IPS DF 6.9 (cell line): ENCODE measurements around the gene PRLR.
"Not testable (repeated sequence)": the region's sequence is repeated elsewhere in the genome, so short reads cannot be mapped to it uniquely, and the experiment has no call there.

Source experiments
- DNase-seq: peaks from one replicate; pipeline ENCODE4 v3.0.0-alpha.2; 2013; ENCODE audit warnings: low read depth, low spot score
- H3K27ac ChIP-seq: one replicate; pipeline ENCODE4 v1.5.1; 2013; ENCODE audit warnings: low read length, control low read depth
- H3K27me3 ChIP-seq: 2 replicates; pipeline ENCODE4 v1.6.1; 2013; ENCODE audit warnings: mild to moderate bottlenecking, low read length; ENCODE audit not compliant: control insufficient read depth, insufficient read depth
- H3K36me3 ChIP-seq: 2 replicates; pipeline ENCODE4 v1.6.1; 2013; ENCODE audit warnings: low read length; ENCODE audit not compliant: control insufficient read depth, insufficient read depth
- H3K4me1 ChIP-seq: 2 replicates; pipeline ENCODE4 v1.6.1; 2013; ENCODE audit warnings: low read length; ENCODE audit not compliant: control insufficient read depth, insufficient read depth
- H3K4me3 ChIP-seq: 2 replicates; pipeline ENCODE4 v1.5.1; 2013; ENCODE audit warnings: mild to moderate bottlenecking, low read length
- H3K9me3 ChIP-seq: 2 replicates; pipeline ENCODE4 v1.6.1; 2013; ENCODE audit warnings: low read length, inconsistent platforms; ENCODE audit not compliant: control insufficient read depth, insufficient read depth
- WGBS: extraction: QIAGEN DNeasy Blood & Tissue Kit; methylation state at CpG from one replicate; pipeline ENCODE4 v1.1.7; 2013; ENCODE audit warnings: mixed read lengths, missing lambda C conversion rate; ENCODE audit not compliant: insufficient read length, insufficient coverage; 5-methylcytosine and 5-hydroxymethylcytosine counted together

PRLR gene

GRCh38 chr5:35197351-35197750, 32.9 kb downstream of the PRLR start:
- no peak for DNase-seq
- H3K4me3 ChIP-seq: no peak overlapping the region
- no peaks in the 10 kb centered on the region for H3K27me3 ChIP-seq
- H3K4me1 ChIP-seq: no peaks in the 10 kb centered on the region
- no peak overlapping the region for H3K27ac ChIP-seq
- H3K9me3 ChIP-seq: no peaks in the 10 kb centered on the region
- no CpG with 5 or more reads among the region's 3 CpGs for WGBS
- no peaks in the 10 kb centered on the region for H3K36me3 ChIP-seq

- no CpG with 5 or more reads among the region's 5 CpGs for WGBS
- Histone ChIP-seq H3K4me3 (no peak overlapping the region), H3K27me3 (no peaks in the 10 kb centered on the region), H3K36me3 (no peaks in the 10 kb centered on the region), H3K27ac (no peak overlapping the region), H3K4me1 (no peaks in the 10 kb centered on the region), H3K9me3 (no peaks in the 10 kb centered on the region)
- no peak for DNase-seq
Measured at GRCh38 chr5:35195472-35195852, 34.8 kb downstream of the PRLR start.

DNA sequence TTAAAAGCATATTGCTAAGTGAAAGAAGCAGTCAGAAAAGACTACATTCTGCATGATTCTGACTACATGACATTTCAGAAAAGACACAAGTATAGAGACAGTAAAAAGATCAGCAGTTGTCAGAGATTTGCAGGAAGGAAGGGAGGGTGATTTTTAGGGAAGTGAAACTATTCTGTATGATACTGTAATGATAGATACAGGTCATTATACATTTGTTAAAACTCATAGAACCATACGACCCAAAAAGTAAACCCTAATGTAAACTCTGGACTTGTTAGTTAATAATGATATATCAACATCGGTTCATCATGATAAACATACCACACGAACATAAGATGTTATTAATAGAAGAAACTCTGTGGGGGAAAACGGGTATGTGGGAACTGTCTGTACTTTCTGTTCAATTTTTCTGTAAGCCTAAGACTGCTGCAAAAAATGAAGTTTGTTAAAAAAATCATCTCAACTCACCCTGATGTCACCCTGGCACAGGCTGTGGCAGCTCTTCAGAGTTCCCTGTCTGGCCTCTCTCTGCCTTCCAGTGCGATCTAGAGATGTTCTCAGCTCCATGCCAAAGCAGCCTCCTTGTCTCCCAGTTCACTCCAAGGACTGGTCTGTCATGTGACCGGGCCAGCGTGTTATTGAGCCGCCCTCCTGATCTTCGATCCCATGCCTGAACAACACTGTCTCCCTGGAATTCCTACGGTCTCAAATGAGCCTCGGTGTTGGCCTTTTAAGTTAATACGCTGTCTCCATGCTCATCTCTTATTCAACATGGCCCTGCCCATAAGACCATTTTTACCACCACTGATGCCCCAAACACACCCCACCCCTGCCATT, 35.4 kb downstream of the PRLR start:
- H3K9me3 ChIP-seq: no peaks in the 10 kb centered on the region
- no peaks in the 10 kb centered on the region for H3K4me1 ChIP-seq
- H3K27ac ChIP-seq: no peak overlapping the region
- H3K36me3 ChIP-seq: no peaks in the 10 kb centered on the region
- H3K27me3 ChIP-seq: no peaks in the 10 kb centered on the region
- no CpG with 5 or more reads among the region's 12 CpGs for WGBS
- no peak overlapping the region for H3K4me3 ChIP-seq
- DNase-seq: no peak

DNA sequence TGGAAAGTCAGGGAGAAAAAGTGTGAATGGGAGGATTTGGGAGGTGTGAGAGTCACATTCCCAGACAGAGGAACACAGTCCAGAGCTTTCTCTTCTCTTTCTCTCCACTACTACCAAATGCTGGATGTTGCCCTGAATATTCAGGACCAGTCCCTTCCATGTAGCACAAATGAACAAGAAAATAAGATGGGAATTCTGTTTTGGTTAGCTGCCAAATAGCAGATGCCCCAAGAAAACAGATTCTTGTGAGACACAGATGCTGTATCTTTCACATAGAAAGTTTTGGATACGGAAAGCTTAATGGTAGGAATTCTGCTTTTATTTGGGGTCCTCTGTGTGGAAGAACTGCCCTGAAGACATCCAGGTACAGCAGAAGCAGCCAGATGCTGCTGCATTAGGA, 37.8 kb downstream of the PRLR start:
- no peak for DNase-seq
- Histone ChIP-seq H3K27me3 (no peaks in the 10 kb centered on the region), H3K4me1 (no peaks in the 10 kb centered on the region), H3K9me3 (no peaks in the 10 kb centered on the region), H3K27ac (no peak overlapping the region), H3K36me3 (no peaks in the 10 kb centered on the region), H3K4me3 (no peak overlapping the region)
- WGBS: no CpG with 5 or more reads among the region's 1 CpG

DNA sequence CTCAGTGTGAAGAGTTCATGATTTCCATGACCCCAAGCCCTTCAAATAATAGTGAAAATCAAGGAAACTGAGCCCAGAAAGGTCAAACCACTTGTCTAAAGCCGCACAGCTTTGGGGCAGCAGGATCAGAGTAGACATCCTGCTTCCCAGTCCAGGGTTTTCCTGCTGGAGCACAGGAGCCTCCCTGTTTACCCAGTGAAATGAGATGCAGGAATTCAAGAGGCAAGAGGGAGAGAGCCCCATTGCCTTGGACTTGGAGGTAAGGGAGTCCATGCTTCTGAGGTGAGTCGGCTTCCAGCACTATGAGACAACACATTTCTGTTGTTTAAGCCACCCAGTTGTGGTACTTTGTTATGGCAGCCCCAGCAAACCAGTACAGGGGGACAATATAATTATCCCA, 40.5 kb downstream of the PRLR start:
- H3K27ac ChIP-seq, H3K36me3 ChIP-seq, H3K9me3 ChIP-seq, H3K27me3 ChIP-seq, DNase-seq, H3K4me1 ChIP-seq, H3K4me3 ChIP-seq: not testable (repeated sequence)
- WGBS: no CpG with 5 or more reads among the region's 2 CpGs

GRCh38 chr5:35188031-35188457, 42.2 kb downstream of the PRLR start:
- Histone ChIP-seq H3K36me3 (no peaks in the 10 kb centered on the region), H3K4me1 (peaks cover 2% of the 10 kb centered on the region; the same call in 1 of the 2 replicates), H3K4me3 (no peak overlapping the region), H3K9me3 (no peaks in the 10 kb centered on the region), H3K27ac (no peak overlapping the region), H3K27me3 (no peaks in the 10 kb centered on the region)
- no peak for DNase-seq
- WGBS: no CpG with 5 or more reads among the region's 9 CpGs

DNA sequence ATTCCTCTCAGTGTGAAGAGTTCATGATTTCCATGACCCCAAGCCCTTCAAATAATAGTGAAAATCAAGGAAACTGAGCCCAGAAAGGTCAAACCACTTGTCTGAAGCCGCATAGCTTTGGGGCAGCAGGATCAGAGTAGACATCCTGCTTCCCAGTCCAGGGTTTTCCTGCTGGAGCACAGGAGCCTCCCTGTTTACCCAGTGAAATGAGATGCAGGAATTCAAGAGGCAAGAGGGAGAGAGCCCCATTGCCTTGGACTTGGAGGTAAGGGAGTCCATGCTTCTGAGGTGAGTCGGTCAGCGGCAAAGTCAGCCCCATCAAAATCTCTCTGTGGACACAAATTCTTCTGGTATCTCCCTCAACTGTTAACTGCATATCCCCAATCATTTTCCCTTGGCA, 42.7 kb downstream of the PRLR start:
- not testable (repeated sequence) for DNase-seq, H3K36me3 ChIP-seq, H3K4me3 ChIP-seq, H3K27ac ChIP-seq, H3K9me3 ChIP-seq, H3K27me3 ChIP-seq, H3K4me1 ChIP-seq
- no CpG with 5 or more reads among the region's 3 CpGs for WGBS

DNA sequence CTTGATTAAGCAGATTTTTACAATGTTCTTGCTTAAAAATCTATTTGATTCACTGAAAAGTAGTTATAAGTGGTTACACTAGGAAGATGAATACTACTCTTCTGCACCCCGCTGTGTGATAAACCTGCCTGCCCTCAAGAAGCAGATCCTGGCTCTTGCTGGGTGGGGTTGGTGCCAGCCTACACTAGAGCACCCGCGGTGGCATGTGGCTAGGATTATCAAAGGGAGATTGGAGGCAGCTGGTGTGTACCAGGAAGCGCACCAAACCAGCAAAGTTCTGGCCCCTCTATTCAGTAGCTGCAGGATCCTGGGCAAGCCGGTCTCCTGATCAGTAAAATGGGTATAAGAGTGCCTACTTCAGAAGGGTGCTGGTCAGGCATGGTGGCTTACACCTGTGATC, 43.5 kb downstream of the PRLR start:
- no peaks in the 10 kb centered on the region for H3K27me3 ChIP-seq
- no peak overlapping the region for H3K27ac ChIP-seq
- no peaks in the 10 kb centered on the region for H3K9me3 ChIP-seq
- no peak overlapping the region for H3K4me3 ChIP-seq
- no CpG with 5 or more reads among the region's 5 CpGs for WGBS
- H3K36me3 ChIP-seq: no peaks in the 10 kb centered on the region
- H3K4me1 ChIP-seq: peaks cover 3% of the 10 kb centered on the region; the same call in 1 of the 2 replicates
- DNase-seq: no peak

- Histone ChIP-seq H3K27me3 (no peaks in the 10 kb centered on the region), H3K36me3 (no peaks in the 10 kb centered on the region)
- no CpG with 5 or more reads among the region's 4 CpGs for WGBS
Measured at GRCh38 chr5:35185518-35185917, 44.8 kb downstream of the PRLR start.

DNA sequence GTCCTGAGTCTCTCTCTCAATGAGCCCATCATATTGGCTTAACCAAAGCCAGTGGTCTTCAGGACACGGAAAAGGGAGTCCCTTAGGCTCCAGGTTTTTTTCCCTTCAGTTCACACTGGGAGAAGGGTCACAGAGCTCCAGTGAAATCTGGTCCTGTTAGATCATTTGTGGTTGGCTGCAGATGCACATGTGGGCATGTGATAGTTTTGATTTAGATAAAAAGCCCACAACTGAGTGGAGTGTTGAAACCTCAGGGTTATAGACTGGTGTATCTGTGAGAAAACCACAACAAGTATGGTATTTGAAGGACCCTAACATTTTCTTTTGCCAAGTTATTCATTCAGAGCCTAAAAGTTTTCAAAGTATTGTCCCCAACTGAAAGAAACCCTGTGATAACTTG, 46.7 kb downstream of the PRLR start:
- no peaks in the 10 kb centered on the region for H3K9me3 ChIP-seq
- H3K27ac ChIP-seq: no peak overlapping the region
- H3K4me1 ChIP-seq: peaks cover 3% of the 10 kb centered on the region; the same call in 1 of the 2 replicates
- no CpG with 5 or more reads among the region's 1 CpG for WGBS
- no peaks in the 10 kb centered on the region for H3K36me3 ChIP-seq
- DNase-seq: no peak
- H3K27me3 ChIP-seq: no peaks in the 10 kb centered on the region
- H3K4me3 ChIP-seq: no peak overlapping the region

More at GRCh38 chr5:35185518-35185917, 44.8 kb downstream of the PRLR start:
- Histone ChIP-seq H3K9me3 (no peaks in the 10 kb centered on the region), H3K27ac (no peak overlapping the region), H3K4me1 (peaks cover 3% of the 10 kb centered on the region; the same call in 1 of the 2 replicates), H3K4me3 (no peak overlapping the region)
- no peak for DNase-seq
